Glutamatergic neuron (in vitro differentiated cells): ENCODE data around the gene FN1. TPM values are rescaled to one million over a fixed set of nuclear protein-coding genes. Genes with fewer than 3 reads are reported as not detected.

Source experiments
- DNase-seq: peaks from one replicate; pipeline ENCODE4 v3.0.0; 2022
- H3K27ac Mint-ChIP-seq: one replicate; pipeline ENCODE4 v1.8.0; 2020; ENCODE audit warnings: mild to moderate bottlenecking, mixed read lengths, inconsistent platforms; ENCODE audit not compliant: unreplicated experiment
- H3K27me3 Mint-ChIP-seq: one replicate; pipeline ENCODE4 v1.8.0; 2020; ENCODE audit warnings: mild to moderate bottlenecking, moderate library complexity, mixed read lengths, inconsistent platforms; ENCODE audit not compliant: unreplicated experiment
- H3K36me3 Mint-ChIP-seq: one replicate; pipeline ENCODE4 v1.8.0; 2020; ENCODE audit warnings: mild to moderate bottlenecking, mixed read lengths, inconsistent platforms; ENCODE audit not compliant: unreplicated experiment
- H3K4me1 Mint-ChIP-seq: one replicate; pipeline ENCODE4 v1.8.0; 2020; ENCODE audit warnings: mild to moderate bottlenecking, low read depth, mixed read lengths, inconsistent platforms; ENCODE audit not compliant: unreplicated experiment
- H3K4me3 Mint-ChIP-seq: one replicate; pipeline ENCODE4 v1.8.0; 2020; ENCODE audit warnings: mild to moderate bottlenecking, mixed read lengths, inconsistent platforms; ENCODE audit not compliant: unreplicated experiment
- H3K9me3 Mint-ChIP-seq: one replicate; pipeline ENCODE4 v1.8.0; 2020; ENCODE audit warnings: mild to moderate bottlenecking, moderate library complexity, mixed read lengths, inconsistent platforms; ENCODE audit not compliant: unreplicated experiment
- total RNA-seq: library from RNA; stranded (reverse); fragmentation: NEBNext Ultra II Directional; extraction: Animal tissue kit (Norgen Biotek cat#: 25700); gene quantifications from one replicate; pipeline ENCODE4 v1.2.1, GENCODE V29; 2021; ENCODE audit not compliant: unreplicated experiment
- TF ChIP-seq, protein P1 (sequence below): fragments of 200-600 bp; sonication (generic); IDR thresholded peaks from one replicate; pipeline ENCODE4 v1.5.0; 2021; ENCODE audit not compliant: partially characterized antibody, unreplicated experiment

Gene FN1
- total RNA-seq, 1 donor from 2014 or later = 28.6 TPM

DNA sequence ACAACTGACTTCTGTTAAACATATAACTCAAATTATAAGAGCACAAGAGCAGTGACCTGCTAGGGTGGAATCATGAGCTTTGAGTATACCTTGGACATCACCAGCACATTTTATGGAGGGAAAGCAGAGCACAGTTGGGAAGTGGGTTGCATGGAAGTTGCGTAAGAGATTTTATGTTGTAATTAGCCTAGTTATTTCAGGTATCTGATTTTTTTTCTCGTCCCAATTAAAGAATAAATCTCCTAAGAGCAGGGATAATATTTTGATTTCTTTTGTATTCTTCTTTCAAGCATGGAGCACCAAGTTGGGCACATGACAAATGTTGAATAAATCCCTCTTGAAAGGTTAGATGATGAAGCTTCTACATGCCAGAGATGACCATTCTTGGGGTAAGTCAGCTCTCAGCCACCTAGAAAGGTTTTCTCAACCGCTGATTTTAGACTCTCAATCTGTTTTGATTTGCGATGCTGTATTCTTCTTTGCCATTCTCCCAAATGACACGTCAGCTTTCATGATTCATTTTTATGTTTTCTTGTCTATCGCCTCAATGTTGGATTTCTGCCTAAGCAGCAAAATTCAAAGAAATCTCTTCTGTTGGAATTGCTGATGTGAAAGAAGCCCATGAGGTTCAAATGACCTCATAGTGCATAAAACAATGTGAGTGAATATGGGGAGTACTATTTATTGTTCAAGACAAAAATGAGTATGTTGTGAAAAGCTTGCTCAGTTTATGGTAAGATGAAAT is 15.3 kb upstream of the FN1 start:
- no peak for DNase-seq
- H3K27me3 Mint-ChIP-seq = no peaks in the 10 kb centered on the region

DNA sequence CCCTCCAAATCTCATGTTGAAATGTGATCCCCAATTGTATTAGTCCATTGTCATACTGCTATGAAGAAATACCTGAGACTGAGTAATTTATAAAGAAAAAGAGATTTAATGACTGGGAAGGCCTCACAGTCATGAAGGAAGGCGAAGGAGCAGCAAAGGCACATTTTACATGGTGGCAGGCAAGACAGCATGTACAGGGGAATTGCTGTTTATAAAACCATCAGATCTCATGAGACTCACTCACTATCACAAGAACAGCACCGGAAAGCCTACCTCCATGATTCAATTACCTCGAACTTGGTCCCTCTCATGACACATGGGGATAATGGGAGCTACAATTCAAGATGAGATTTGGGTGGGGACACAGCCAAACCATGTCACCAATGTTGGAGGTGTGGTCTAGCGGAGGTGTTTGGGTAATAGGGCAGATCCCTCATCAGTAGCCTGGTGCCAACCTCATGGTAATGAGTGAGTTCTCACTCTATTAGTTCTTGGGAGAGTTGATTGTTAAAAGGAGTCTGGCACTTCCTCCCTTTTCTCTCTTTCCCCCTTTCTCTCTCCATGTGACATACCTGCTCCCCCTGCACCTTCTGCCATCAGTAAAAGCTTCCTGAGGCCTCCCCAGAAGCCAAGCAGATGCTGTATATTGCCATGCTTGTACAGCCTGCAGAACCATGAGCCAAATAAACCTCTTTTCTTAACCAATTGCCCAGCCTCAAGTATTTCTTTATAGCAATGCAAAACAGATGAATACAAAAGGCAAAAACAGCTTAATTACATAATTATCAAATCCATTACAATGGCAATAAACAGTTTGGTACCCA is 14.5 kb upstream of the FN1 start:
- Mint-ChIP-seq H3K27ac (no peak overlapping the region), H3K36me3 (no peaks in the 10 kb centered on the region)

More for the DNA sequence above, 15.3 kb upstream of the FN1 start:
- H3K36me3 Mint-ChIP-seq = no peaks in the 10 kb centered on the region
- TF ChIP-seq, protein P1, sequence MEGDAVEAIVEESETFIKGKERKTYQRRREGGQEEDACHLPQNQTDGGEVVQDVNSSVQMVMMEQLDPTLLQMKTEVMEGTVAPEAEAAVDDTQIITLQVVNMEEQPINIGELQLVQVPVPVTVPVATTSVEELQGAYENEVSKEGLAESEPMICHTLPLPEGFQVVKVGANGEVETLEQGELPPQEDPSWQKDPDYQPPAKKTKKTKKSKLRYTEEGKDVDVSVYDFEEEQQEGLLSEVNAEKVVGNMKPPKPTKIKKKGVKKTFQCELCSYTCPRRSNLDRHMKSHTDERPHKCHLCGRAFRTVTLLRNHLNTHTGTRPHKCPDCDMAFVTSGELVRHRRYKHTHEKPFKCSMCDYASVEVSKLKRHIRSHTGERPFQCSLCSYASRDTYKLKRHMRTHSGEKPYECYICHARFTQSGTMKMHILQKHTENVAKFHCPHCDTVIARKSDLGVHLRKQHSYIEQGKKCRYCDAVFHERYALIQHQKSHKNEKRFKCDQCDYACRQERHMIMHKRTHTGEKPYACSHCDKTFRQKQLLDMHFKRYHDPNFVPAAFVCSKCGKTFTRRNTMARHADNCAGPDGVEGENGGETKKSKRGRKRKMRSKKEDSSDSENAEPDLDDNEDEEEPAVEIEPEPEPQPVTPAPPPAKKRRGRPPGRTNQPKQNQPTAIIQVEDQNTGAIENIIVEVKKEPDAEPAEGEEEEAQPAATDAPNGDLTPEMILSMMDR = no peak
- no peaks in the 10 kb centered on the region for H3K4me1 Mint-ChIP-seq
- no peak overlapping the region for H3K4me3 Mint-ChIP-seq
- no peak overlapping the region for H3K27ac Mint-ChIP-seq
- peaks cover 2% of the 10 kb centered on the region for H3K9me3 Mint-ChIP-seq

DNA sequence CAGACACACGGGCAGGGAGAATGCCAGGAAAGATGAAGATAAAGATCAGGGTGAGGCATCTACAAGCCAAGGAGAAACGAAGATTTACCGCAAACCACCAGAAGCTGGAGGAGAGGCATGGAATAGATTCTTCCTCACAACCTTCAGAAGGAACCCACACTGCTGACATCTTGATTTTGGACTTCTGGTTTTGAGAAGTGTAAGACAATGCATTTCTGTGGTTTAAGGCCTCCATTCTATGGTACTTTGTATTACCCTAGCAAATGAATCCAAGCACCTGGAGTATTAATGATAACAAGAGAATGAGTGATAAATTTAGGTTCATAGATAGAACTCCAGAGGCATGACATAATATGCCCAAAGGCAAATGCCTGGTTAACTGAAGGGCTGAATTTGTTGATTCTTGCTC is 11.8 kb upstream of the FN1 start:
- H3K36me3 Mint-ChIP-seq = no peaks in the 10 kb centered on the region
- peaks cover 2% of the 10 kb centered on the region for H3K9me3 Mint-ChIP-seq
- TF ChIP-seq, protein P1 = no peak
- no peaks in the 10 kb centered on the region for H3K4me1 Mint-ChIP-seq
- no peak overlapping the region for H3K27ac Mint-ChIP-seq
- no peak overlapping the region for H3K4me3 Mint-ChIP-seq
- H3K27me3 Mint-ChIP-seq = no peaks in the 10 kb centered on the region
- no peak for DNase-seq

More for the DNA sequence above, 14.5 kb upstream of the FN1 start:
- Mint-ChIP-seq H3K27me3 (no peaks in the 10 kb centered on the region), H3K4me3 (no peak overlapping the region), H3K9me3 (peaks cover 2% of the 10 kb centered on the region), H3K4me1 (no peaks in the 10 kb centered on the region)
- TF ChIP-seq, protein P1 = no peak
- DNase-seq = no peak

DNA sequence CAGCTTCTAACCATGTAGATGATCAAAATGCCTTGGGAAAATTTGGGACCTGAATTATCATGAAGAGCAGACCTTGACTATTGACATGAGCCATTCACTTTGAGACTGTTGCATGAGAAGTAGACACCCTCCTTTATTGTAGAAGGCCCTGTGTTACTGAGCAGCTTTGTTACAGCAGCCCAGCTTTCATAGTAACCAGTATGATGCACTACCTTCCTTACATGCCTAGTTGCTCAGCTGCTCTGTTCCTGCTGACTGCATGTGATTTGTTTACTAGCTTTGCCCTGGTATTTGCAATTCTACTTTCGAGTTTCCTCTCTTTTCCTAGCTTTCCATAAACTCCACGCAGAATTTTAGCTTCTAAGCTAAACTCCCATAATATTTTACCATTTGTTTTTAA is 11.2 kb upstream of the FN1 start:
- no peak for DNase-seq
- H3K4me3 Mint-ChIP-seq = no peak overlapping the region
- no peak overlapping the region for H3K27ac Mint-ChIP-seq
- H3K9me3 Mint-ChIP-seq = peaks cover 2% of the 10 kb centered on the region
- H3K4me1 Mint-ChIP-seq = no peaks in the 10 kb centered on the region
- H3K27me3 Mint-ChIP-seq = no peaks in the 10 kb centered on the region
- TF ChIP-seq, protein P1 = no peak
- no peaks in the 10 kb centered on the region for H3K36me3 Mint-ChIP-seq

DNA sequence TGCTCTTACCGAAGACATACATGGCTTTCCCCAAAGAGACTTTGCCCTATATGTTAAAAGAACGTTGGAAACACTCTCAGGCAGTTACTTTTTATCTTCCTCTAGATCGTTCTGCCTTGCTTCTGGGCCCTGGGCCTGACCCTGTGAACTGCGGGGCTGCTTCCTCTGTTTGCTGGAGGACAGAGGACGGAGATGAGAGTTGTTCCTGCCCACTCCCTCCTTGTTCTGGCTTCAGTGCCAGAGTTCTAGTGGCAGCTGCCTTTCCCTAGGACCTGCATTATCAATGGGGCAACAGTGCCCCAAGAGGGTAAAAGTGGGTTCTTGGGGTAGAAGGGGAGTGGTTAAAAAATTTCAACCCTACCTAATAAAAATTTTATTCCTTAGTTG is 6.5 kb upstream of the FN1 start:
- Mint-ChIP-seq H3K36me3 (no peaks in the 10 kb centered on the region), H3K4me1 (no peaks in the 10 kb centered on the region), H3K27me3 (no peaks in the 10 kb centered on the region), H3K4me3 (no peak overlapping the region), H3K27ac (no peak overlapping the region), H3K9me3 (no peaks in the 10 kb centered on the region)
- TF ChIP-seq, protein P1 = no peak
- no peak for DNase-seq
